Activated naive CD8-positive, alpha-beta T cell treated with anti-CD3 and anti-CD28 coated beads for 36 hours (primary cell): ENCODE results near the gene CLEC16A. TPM values are rescaled to one million over a fixed set of nuclear protein-coding genes. Genes with fewer than 3 reads are reported as not detected.
A peak's percentile ranks its signal among the peaks of the same experiment; 100 is the strongest.
"Not testable (repeated sequence)": the region's sequence is repeated elsewhere in the genome, so short reads cannot be mapped to it uniquely, and the experiment has no call there.

Experiments used
- DNase-seq: peaks from one replicate; pipeline ENCODE4 v3.0.0; 2021
- H3K27ac Mint-ChIP-seq: one replicate; pipeline ENCODE4 v1.8.0; 2022; ENCODE audit warnings: mild to moderate bottlenecking, moderate library complexity, mixed read lengths
- H3K27me3 Mint-ChIP-seq: one replicate; pipeline ENCODE4 v1.8.0; 2022; ENCODE audit warnings: mild to moderate bottlenecking, mixed read lengths
- H3K36me3 Mint-ChIP-seq: one replicate; pipeline ENCODE4 v1.8.0; 2021; ENCODE audit warnings: mild to moderate bottlenecking, mixed read lengths
- H3K4me1 Mint-ChIP-seq: one replicate; pipeline ENCODE4 v1.8.0; 2021; ENCODE audit warnings: mixed read lengths
- H3K4me3 Mint-ChIP-seq: one replicate; pipeline ENCODE4 v1.8.0; 2022; ENCODE audit warnings: mild to moderate bottlenecking, moderate library complexity, mixed read lengths
- H3K9me3 Mint-ChIP-seq: one replicate; pipeline ENCODE4 v1.8.0; 2022; ENCODE audit warnings: mixed read lengths
- total RNA-seq, 2 experiments: library from RNA; stranded (reverse); gene quantifications; one replicate each; pipeline ENCODE4 v1.2.3, GENCODE V29; 2021

Gene CLEC16A
- total RNA-seq, 2 experiments from 2014 or later = 20.4 to 21.3 TPM

DNA sequence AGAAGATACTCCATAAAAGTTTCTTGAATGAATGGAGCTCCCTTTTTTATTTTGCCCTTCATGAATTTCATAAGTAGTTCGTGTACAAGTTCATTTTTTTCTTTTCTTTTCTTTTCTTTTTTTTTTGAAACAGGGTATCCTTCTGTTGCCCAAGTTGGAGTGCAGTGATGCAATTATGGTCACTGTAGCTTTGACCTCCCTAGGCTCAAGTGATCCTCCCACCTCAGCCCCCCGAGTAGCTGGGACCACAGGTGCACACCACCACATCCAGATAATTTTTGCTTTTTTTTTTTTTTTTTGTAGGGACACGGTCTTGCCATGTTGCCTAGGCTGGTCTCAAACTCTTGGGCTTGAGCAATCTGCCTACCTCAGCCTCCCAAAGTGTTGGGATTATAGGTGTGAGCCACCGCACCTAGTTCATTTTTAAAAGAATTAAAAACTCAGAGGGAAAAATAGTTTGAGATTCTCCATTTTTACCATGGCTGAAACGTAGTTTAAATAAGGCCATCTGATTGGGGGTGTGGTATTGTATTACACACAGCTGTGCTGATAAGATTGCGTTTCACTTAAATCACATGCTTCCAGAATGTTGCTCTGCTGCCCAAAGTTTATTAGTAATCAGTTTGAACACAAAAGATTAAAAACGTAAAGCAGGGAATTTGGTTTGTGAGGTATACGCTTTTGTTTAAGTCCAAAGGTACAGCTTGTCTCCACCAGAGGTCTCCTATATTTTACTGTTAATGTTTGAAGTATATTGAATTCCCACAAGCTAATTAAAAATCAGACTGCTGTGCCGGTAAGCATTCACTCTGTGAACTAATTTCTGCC, 157.5 kb downstream of the CLEC16A start:
- DNase-seq = no peak
- no peaks in the 10 kb centered on the region for H3K27me3 Mint-ChIP-seq
- no peak overlapping the region for H3K27ac Mint-ChIP-seq
- peaks cover 10% of the 10 kb centered on the region for H3K36me3 Mint-ChIP-seq
- H3K4me1 Mint-ChIP-seq = peaks cover 55% of the 10 kb centered on the region
- H3K4me3 Mint-ChIP-seq = no peak overlapping the region
- no peaks in the 10 kb centered on the region for H3K9me3 Mint-ChIP-seq

DNA sequence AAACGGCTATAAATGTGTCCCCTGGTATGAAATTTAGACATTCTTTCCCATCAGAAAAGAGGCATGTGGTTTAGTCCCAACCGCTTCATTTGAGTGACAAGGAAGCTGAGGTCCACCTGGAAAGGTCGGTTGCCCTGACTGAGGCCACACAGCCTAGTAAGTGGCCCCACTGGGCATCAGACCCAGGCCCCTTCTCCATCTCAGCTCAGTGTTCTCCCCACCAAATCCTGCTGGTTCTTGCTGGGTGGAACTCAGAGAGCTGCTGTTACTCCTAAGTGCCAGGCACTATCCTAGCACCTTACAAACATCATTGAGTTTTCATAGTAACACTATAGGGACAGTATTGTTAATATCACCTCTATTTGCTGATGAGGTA, 158.1 kb downstream of the CLEC16A start:
- H3K4me1 Mint-ChIP-seq = peaks cover 52% of the 10 kb centered on the region
- H3K27me3 Mint-ChIP-seq = no peaks in the 10 kb centered on the region
- no peaks in the 10 kb centered on the region for H3K9me3 Mint-ChIP-seq
- no peak overlapping the region for H3K4me3 Mint-ChIP-seq
- H3K27ac Mint-ChIP-seq = no peak overlapping the region
- DNase-seq = no peak
- peaks cover 7% of the 10 kb centered on the region for H3K36me3 Mint-ChIP-seq

DNA sequence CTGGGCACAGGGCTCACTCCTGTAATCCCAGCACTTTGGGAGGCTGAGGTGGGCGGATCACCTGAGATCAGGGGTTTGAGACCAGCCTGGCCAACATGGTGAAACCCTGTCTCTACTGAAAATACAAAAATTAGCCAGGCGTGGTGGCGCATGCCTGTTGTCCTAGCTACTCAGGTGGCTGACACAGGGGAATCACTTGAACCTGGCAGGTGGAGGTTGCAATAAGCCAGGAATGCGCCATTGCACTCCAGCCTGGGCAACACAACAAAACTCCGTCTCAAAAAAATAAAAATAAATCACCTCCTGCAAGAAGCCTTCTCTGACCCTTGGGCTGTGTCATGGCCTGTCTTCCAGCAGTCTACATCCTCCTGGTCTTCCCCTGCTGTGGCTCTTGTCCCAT, 158.9 kb downstream of the CLEC16A start:
- H3K9me3 Mint-ChIP-seq, H3K27ac Mint-ChIP-seq, DNase-seq, H3K36me3 Mint-ChIP-seq, H3K4me3 Mint-ChIP-seq, H3K27me3 Mint-ChIP-seq: not testable (repeated sequence)
- H3K4me1 Mint-ChIP-seq = peaks cover 55% of the 10 kb centered on the region

DNA sequence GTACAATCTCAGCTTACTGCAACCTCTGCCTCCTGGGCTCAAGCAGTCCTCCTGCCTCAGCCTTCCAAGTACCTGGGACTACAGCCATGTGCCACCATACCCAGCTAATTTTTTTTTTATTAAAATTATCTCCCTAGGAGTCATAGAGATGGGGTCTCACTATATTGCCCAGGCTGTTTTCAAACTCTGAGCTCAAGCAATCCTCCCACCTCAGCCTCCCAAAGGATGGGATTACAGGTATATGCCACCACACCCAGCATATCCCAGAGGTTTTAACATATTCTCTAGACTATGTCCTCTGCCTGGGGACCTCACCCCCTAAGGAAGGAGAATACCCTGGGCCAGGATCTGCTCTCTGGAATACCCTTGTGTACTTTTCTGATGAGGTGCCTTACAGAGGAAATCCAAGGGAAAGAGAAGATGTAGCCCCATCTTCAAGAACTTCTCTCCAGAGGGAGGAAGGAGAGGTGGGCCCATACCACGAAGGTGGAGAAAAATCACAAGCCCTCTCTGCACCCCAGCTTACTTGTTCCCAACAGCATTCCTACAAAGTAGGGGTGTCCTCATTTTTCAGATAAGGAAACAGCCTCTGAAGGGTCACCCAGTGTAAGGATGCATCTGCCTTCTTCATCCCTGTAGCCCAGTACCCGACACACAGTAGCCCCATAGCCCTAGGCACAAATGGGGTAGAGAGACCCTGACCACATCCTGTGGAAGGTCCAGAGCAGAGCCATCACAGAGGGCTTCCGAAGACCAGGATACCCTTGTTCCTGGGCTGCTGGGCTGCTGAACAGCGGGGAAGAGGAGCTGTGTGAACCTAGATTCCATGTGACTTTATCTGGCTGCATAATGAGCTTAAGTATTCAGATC, 160.0 kb downstream of the CLEC16A start:
- DNase-seq = no peak
- Mint-ChIP-seq H3K36me3 (peaks cover 7% of the 10 kb centered on the region), H3K4me1 (peaks cover 55% of the 10 kb centered on the region), H3K27ac (peak overlapping the region; percentile 86), H3K4me3 (no peak overlapping the region), H3K9me3 (no peaks in the 10 kb centered on the region), H3K27me3 (no peaks in the 10 kb centered on the region)

DNA sequence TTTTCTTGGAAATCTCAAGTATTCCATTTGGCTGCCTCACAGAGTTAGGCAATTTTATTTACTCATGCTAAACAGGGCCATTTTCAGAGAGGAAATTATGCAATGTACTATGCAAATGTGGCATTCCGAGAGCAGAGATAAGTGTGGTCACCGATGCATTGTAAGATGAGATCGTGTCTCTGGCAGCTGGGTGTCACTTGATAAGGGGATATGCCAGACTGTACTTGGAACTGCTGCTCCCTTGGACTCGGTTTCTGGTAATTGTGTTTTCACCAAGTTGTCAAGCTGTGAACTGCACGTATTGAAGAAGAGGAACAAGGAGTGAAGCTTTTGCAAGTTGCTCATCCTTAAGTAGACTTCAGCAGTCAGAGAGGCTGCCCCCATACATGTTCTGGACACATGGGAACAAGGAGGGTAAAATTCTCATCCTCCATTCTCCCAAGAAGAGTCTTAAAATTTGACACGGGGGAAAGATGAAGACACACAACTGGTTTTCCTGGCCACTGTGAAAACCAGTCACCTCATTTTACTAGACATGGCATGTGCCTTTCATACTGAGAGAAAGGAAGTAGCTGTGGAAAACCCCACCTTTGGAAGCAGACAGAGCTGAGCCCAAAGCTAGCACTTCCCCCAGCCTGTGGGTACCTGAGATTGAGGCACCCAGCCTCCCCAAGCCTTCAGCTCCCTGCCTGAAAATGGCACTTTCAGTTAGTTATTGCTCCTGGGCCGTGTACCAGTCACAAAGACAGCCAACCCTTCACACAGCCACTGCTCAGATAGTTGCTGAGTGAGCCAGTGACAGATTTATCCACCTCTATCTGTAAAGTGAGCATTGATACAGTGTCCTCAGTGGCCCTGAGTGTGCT, 160.9 kb downstream of the CLEC16A start:
- no peaks in the 10 kb centered on the region for H3K27me3 Mint-ChIP-seq
- DNase-seq = no peak
- no peaks in the 10 kb centered on the region for H3K9me3 Mint-ChIP-seq
- peak overlapping the region; percentile 86 for H3K27ac Mint-ChIP-seq
- peak overlapping the region; percentile 38 for H3K4me3 Mint-ChIP-seq
- peaks cover 46% of the 10 kb centered on the region for H3K4me1 Mint-ChIP-seq
- H3K36me3 Mint-ChIP-seq = peaks cover 12% of the 10 kb centered on the region

DNA sequence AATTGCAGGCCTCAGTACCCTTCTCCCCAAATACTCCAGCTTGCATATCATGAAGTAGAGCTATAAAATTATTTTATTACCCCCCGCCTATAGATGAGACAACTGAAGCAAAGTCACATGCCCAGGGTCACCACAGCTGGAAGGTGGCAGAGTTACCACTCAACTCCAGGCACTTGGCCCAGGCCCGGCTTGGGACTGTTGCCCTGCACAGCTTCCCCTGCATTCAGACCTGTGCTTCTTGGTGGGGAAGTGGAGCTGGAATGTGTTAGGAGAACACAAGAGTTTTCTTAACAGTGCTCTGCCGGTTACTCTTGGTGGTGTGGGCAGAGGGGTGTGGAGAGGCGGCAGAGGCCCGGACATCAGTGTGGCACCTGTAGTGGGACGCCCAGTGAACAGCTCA, 162.4 kb downstream of the CLEC16A start:
- no peaks in the 10 kb centered on the region for H3K27me3 Mint-ChIP-seq
- H3K4me1 Mint-ChIP-seq = peaks cover 35% of the 10 kb centered on the region
- no peak overlapping the region for H3K27ac Mint-ChIP-seq
- H3K4me3 Mint-ChIP-seq = no peak overlapping the region
- peaks cover 6% of the 10 kb centered on the region for H3K9me3 Mint-ChIP-seq
- H3K36me3 Mint-ChIP-seq = peaks cover 20% of the 10 kb centered on the region
- no peak for DNase-seq

DNA sequence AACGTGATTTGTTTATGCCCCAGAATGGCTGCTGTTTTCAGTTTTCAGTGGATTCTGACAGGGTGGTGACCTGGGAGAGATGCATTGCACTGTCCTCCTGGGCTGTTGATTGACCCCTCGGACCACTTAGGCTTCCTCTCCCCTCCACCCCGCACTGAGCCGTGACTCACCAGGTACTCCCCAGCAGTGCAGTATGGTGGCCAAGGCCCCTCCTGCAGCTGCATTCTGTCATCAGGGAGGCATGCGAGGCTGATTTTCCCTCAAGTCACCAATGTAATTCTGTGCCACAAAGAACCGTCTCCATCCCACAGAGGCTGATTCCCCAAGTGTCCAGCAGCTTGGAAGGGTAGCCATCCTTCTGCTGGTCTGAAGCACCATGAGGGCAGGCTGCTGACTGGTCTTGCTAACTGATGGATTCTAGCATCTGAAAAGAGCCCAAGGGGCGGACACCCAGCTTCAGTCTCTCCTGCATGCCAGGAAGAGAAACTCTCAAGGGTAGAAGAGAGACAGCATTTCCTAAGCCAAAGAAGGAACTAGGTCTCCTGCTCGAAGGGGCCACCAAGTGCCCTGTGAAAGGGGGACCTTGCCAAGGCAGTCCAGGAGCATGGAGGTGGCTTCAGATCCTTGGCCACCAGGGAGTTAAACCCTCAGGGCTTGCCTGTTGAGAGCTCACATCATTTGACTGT, 163.6 kb downstream of the CLEC16A start:
- DNase-seq = no peak
- no peaks in the 10 kb centered on the region for H3K27me3 Mint-ChIP-seq
- peaks cover 6% of the 10 kb centered on the region for H3K9me3 Mint-ChIP-seq
- H3K27ac Mint-ChIP-seq = no peak overlapping the region
- peaks cover 30% of the 10 kb centered on the region for H3K4me1 Mint-ChIP-seq
- peaks cover 22% of the 10 kb centered on the region for H3K36me3 Mint-ChIP-seq
- no peak overlapping the region for H3K4me3 Mint-ChIP-seq

DNA sequence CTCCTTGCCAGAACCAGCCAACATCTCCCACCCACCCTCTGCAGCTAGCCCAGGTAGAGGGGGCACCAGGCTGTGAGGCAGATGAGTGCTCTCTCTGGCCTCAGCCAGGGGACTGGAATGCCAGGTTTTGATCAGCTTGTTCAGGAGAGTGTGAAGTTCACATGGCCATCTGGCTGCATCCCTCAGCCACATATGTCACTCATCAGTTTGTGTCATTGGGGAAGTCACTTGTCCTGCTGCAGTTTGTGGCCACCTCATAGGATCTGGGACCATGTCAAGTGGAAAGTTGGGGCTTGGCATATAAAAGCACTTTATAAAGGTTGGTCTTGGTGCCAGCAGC, 164.1 kb downstream of the CLEC16A start:
- H3K27me3 Mint-ChIP-seq = no peaks in the 10 kb centered on the region
- H3K9me3 Mint-ChIP-seq = peaks cover 6% of the 10 kb centered on the region
- no peak overlapping the region for H3K27ac Mint-ChIP-seq
- H3K4me1 Mint-ChIP-seq = peaks cover 34% of the 10 kb centered on the region
- DNase-seq = no peak
- peaks cover 21% of the 10 kb centered on the region for H3K36me3 Mint-ChIP-seq
- no peak overlapping the region for H3K4me3 Mint-ChIP-seq

DNA sequence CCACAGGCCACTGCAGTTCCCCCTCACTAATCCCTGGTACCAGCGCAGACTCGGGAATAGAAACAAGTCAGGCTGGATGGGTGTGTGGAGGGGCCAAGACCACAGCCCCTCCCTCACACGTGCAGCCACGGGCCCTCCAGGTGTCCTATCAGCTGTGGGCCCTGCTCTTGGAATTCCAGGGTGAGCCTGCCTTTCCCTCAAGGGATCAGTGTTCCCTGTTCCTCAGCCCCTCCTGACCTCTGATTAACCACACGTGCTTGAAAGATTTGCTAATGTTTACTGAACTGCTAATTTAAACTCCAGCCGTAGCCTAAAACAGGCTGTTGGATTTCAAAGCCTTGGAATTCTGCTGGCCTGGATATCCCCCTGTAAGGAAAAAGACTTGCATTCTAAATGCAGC, 165.2 kb downstream of the CLEC16A start:
- H3K36me3 Mint-ChIP-seq = peaks cover 19% of the 10 kb centered on the region
- DNase-seq = no peak
- H3K4me1 Mint-ChIP-seq = peaks cover 36% of the 10 kb centered on the region
- peaks cover 6% of the 10 kb centered on the region for H3K9me3 Mint-ChIP-seq
- H3K27me3 Mint-ChIP-seq = no peaks in the 10 kb centered on the region
- H3K4me3 Mint-ChIP-seq = no peak overlapping the region
- H3K27ac Mint-ChIP-seq = no peak overlapping the region

DNA sequence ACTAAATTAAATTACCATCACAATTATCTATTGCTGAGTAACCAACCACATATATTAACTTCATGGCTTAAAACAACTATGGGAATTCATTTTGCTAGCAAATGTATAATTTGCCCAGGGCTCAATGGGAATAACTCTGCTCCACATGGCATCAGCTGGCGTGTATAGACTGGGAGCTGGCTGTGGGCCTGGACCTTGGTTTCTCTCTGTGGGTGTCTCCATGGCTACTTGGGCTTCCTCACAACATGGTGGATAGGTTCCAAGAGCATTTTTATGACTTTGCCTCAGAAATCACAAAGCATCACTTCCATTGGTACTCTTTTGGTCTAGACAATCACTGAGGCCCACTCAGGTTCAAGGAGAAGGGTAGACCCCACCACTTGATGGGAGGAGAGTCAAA, 166.8 kb downstream of the CLEC16A start:
- Mint-ChIP-seq H3K9me3 (peaks cover 6% of the 10 kb centered on the region), H3K27ac (no peak overlapping the region), H3K4me3 (no peak overlapping the region), H3K27me3 (no peaks in the 10 kb centered on the region), H3K4me1 (peaks cover 30% of the 10 kb centered on the region), H3K36me3 (peaks cover 17% of the 10 kb centered on the region)
- no peak for DNase-seq

DNA sequence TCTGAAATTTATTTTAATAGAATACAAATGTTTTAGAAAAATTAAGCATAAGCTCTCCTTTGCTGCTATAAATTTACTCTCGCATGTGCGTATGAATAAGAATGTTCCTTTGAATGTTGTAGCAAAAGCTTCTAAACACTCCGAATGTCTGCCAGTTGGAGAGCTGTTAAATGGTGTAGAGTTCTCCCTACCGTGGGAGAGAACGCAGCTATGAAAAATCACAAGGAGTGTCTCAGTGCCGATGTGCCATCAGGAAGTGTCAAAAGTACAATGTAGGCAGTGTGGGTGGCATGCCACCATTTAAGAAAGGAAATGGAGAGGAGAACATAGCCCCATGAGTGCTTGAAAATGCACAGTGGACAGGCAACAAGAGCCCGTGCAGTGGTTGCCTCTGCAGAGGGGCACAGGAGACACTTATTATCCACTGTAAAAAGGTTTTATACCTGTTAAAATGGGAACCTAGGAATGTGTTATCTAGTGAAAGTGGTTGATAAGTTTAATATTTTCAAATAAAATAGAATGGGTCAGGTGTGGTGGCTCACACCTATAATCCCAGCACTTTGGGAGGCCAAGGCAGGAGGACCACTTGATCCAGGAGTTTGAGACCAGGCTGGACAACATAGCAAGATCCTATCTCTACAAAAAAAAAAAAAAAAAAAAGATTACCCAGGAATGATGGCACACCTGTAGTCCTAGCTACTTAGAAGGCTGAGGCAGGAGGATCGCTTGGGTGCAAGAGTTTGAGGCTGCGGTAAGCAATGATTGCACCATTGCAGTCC, 167.7 kb downstream of the CLEC16A start:
- Mint-ChIP-seq H3K27me3 (no peaks in the 10 kb centered on the region), H3K27ac (no peak overlapping the region), H3K9me3 (peaks cover 6% of the 10 kb centered on the region), H3K4me1 (peaks cover 33% of the 10 kb centered on the region), H3K36me3 (peaks cover 17% of the 10 kb centered on the region), H3K4me3 (no peak overlapping the region)
- no peak for DNase-seq

DNA sequence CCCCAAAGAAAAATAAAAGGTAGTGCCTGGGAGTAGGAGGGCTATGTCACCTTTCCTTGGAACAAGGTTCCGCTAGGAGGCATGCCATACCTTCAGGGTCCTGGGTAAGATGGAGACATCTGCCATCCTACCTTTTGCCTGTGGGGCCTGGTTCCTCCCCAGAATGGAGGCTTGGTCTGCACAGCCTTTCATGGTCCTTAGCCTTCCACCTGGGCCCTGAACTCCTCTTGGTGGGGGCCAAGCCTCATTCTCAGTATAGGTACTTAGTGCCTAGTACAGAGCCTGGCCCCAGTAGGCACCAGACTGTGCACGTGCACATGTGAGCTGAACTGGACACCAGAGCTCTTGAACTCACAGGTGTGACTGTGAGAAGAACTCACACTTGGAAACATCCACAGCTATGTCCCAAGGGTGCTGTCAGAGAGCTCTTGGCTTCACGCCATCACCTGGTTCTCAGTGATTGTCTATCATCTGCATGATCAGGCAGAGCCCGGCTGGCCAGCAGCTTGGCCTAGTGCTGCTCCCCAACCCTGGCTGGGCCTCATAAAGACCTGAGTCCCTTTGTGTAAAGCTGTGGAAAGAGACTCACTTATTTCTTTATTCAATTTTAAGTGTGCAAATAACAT, 168.5 kb downstream of the CLEC16A start:
- Mint-ChIP-seq H3K4me1 (peaks cover 36% of the 10 kb centered on the region), H3K27ac (no peak overlapping the region), H3K4me3 (no peak overlapping the region)

DNA sequence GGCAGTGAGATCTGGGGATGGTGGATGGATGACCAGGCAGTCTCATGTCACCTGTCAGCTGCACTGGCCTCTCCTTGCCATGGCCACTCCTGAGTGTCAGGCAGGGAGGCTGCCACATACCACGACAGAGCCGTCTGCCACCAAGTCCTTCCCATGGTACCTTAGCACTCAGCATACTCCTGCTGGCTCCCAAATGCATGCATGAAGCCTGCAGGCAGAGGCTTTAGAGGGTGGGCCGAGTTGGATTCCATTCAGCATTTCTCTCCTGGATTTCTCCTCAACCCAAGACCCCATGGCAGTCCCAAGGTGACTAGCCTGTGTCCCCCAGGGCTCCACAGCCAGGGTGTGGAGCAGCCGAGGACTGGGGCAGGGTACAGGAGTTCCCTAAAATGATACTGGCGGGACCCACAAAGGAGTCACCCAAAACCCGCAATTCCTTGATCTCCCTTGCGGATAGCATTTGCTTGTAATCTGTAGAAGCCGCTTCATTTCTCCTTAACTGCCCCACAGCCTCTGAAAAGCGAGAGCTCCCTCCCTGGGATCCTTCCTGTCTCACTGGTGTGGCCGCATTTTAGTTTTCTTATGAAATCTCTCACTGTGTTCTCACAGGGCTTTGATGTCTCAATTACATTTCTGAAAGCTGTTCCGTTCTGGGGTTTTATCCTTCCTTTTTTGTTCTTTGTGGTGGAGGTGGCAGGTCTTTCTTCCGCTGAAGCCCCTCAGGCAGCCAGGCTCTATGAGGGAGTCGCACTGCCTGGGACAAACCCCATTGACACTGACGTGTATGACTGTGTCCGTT, 170.2 kb downstream of the CLEC16A start:
- peak; percentile 61 for DNase-seq
- peak overlapping the region; percentile 85 for H3K27ac Mint-ChIP-seq
- H3K27me3 Mint-ChIP-seq = no peaks in the 10 kb centered on the region
- peaks cover 6% of the 10 kb centered on the region for H3K9me3 Mint-ChIP-seq
- H3K36me3 Mint-ChIP-seq = peaks cover 26% of the 10 kb centered on the region
- peaks cover 37% of the 10 kb centered on the region for H3K4me1 Mint-ChIP-seq
- H3K4me3 Mint-ChIP-seq = peak overlapping the region; percentile 49

More for the DNA sequence above, 168.5 kb downstream of the CLEC16A start:
- Mint-ChIP-seq H3K9me3 (peaks cover 6% of the 10 kb centered on the region), H3K36me3 (peaks cover 17% of the 10 kb centered on the region), H3K27me3 (no peaks in the 10 kb centered on the region)
- no peak for DNase-seq
